Measurements from ENCODE around the gene CENPX. TPM values are rescaled to one million over a fixed set of nuclear protein-coding genes. Genes with fewer than 3 reads are reported as not detected.

The CENPX gene
- total and polyA plus RNA-seq, 2 of the 13 experiments (the other 11 are each of a cell fraction or from before 2014, with no cell fraction given), result 92.7 to 170 TPM

DNA sequence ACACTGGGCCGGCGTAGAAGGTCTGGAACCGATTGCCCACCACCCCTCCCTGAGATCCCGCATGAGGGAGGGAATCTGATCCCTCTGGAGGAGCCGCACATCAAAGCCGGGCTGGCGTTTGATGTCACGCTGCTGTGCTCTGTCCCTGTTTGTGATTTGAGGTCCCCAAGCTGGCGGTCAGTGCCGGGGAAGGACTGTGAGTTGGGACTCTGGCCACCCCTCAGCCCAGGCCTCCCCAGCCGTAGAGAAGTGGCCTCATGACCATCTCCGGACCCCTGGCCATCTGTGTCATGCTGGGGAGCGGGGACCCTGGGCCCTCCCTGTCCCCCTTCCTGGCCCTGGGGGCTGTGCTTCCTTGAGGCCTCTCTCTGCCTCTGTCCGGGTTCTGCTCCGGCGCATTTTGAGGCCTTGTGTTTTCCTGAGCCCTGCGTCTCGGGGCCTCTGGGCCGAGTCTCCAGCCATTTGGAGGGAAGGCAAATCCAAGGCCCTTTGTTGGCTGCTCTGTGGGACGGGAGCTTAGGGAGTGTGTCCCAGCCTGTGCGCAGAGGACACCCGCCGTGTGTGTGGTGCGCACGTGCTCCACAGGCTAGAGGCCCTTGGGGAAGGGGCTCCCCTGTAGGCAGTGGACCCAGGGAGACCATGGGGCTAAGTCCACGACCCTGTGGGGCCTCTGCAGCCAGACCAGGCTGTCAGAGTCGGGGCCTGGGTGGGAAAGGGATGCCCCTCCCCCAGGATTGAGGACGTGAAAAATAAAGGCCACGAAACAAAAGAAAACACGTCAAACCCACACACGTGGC is 30.2 kb downstream of the CENPX start (continued):
- TF ChIP-seq TBP (CRISPR knock-in tag; IDR thresholded peaks at IDR 0.05) (peak; percentile 65; the same call in 1 of the 2 replicates), HMGA1 (CRISPR knock-in tag; conservative IDR thresholded peaks at IDR 0.05) (no peak), POLR2AphosphoS5 (IDR thresholded peaks at IDR 0.05; ENCODE audit: low read depth, low read length) (peak; percentile 35; the same call in 1 of the 2 replicates), HNRNPUL1 (IDR thresholded peaks at IDR 0.05; ENCODE audit: low read depth, low read length) (no peak), GPN1 (CRISPR knock-in tag; IDR thresholded peaks at IDR 0.05; ENCODE audit: borderline replicate concordance) (no peak), ZSCAN9 (CRISPR knock-in tag; IDR thresholded peaks at IDR 0.05; ENCODE audit: borderline replicate concordance) (peak; percentile 95), ZNF607 (CRISPR knock-in tag; IDR thresholded peaks at IDR 0.05; ENCODE audit: borderline replicate concordance) (peak; percentile 98), KDM3A (CRISPR knock-in tag; IDR thresholded peaks at IDR 0.05; ENCODE audit: low read depth) (peak; percentile 98), ZNF552 (CRISPR knock-in tag; IDR thresholded peaks at IDR 0.05; ENCODE audit: borderline replicate concordance) (peak; percentile 98), ZNF614 (CRISPR knock-in tag; IDR thresholded peaks at IDR 0.05; ENCODE audit: borderline replicate concordance) (peak; percentile 27; the same call in 1 of the 2 replicates), ZMYM2 (CRISPR knock-in tag; IDR thresholded peaks at IDR 0.05) (peak; percentile 97), HDAC1 (CRISPR knock-in tag; IDR thresholded peaks at IDR 0.05) (peak; percentile 97), ZSCAN29 (CRISPR knock-in tag; conservative IDR thresholded peaks at IDR 0.05) (peak; percentile 89; the same call in 1 of the 2 replicates)
- TF ChIP-seq, protein P1, sequence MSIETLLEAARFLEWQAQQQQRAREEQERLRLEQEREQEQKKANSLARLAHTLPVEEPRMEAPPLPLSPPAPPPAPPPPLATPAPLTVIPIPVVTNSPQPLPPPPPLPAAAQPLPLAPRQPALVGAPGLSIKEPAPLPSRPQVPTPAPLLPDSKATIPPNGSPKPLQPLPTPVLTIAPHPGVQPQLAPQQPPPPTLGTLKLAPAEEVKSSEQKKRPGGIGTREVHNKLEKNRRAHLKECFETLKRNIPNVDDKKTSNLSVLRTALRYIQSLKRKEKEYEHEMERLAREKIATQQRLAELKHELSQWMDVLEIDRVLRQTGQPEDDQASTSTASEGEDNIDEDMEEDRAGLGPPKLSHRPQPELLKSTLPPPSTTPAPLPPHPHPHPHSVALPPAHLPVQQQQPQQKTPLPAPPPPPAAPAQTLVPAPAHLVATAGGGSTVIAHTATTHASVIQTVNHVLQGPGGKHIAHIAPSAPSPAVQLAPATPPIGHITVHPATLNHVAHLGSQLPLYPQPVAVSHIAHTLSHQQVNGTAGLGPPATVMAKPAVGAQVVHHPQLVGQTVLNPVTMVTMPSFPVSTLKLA (IDR thresholded peaks at IDR 0.05), result peak; percentile 63
- TF ChIP-seq, protein P2, sequence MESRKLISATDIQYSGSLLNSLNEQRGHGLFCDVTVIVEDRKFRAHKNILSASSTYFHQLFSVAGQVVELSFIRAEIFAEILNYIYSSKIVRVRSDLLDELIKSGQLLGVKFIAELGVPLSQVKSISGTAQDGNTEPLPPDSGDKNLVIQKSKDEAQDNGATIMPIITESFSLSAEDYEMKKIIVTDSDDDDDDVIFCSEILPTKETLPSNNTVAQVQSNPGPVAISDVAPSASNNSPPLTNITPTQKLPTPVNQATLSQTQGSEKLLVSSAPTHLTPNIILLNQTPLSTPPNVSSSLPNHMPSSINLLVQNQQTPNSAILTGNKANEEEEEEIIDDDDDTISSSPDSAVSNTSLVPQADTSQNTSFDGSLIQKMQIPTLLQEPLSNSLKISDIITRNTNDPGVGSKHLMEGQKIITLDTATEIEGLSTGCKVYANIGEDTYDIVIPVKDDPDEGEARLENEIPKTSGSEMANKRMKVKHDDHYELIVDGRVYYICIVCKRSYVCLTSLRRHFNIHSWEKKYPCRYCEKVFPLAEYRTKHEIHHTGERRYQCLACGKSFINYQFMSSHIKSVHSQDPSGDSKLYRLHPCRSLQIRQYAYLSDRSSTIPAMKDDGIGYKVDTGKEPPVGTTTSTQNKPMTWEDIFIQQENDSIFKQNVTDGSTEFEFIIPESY (CRISPR knock-in tag; IDR thresholded peaks at IDR 0.05), result peak; percentile 68
- TF ChIP-seq, protein P3, sequence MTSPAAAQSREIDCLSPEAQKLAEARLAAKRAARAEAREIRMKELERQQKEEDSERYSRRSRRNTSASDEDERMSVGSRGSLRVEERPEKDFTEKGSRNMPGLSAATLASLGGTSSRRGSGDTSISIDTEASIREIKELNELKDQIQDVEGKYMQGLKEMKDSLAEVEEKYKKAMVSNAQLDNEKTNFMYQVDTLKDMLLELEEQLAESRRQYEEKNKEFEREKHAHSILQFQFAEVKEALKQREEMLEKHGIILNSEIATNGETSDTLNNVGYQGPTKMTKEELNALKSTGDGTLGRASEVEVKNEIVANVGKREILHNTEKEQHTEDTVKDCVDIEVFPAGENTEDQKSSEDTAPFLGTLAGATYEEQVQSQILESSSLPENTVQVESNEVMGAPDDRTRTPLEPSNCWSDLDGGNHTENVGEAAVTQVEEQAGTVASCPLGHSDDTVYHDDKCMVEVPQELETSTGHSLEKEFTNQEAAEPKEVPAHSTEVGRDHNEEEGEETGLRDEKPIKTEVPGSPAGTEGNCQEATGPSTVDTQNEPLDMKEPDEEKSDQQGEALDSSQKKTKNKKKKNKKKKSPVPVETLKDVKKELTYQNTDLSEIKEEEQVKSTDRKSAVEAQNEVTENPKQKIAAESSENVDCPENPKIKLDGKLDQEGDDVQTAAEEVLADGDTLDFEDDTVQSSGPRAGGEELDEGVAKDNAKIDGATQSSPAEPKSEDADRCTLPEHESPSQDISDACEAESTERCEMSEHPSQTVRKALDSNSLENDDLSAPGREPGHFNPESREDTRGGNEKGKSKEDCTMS (CRISPR knock-in tag; conservative IDR thresholded peaks at IDR 0.05), result no peak; the same call in 1 of the 2 replicates
- TF ChIP-seq, protein P4, sequence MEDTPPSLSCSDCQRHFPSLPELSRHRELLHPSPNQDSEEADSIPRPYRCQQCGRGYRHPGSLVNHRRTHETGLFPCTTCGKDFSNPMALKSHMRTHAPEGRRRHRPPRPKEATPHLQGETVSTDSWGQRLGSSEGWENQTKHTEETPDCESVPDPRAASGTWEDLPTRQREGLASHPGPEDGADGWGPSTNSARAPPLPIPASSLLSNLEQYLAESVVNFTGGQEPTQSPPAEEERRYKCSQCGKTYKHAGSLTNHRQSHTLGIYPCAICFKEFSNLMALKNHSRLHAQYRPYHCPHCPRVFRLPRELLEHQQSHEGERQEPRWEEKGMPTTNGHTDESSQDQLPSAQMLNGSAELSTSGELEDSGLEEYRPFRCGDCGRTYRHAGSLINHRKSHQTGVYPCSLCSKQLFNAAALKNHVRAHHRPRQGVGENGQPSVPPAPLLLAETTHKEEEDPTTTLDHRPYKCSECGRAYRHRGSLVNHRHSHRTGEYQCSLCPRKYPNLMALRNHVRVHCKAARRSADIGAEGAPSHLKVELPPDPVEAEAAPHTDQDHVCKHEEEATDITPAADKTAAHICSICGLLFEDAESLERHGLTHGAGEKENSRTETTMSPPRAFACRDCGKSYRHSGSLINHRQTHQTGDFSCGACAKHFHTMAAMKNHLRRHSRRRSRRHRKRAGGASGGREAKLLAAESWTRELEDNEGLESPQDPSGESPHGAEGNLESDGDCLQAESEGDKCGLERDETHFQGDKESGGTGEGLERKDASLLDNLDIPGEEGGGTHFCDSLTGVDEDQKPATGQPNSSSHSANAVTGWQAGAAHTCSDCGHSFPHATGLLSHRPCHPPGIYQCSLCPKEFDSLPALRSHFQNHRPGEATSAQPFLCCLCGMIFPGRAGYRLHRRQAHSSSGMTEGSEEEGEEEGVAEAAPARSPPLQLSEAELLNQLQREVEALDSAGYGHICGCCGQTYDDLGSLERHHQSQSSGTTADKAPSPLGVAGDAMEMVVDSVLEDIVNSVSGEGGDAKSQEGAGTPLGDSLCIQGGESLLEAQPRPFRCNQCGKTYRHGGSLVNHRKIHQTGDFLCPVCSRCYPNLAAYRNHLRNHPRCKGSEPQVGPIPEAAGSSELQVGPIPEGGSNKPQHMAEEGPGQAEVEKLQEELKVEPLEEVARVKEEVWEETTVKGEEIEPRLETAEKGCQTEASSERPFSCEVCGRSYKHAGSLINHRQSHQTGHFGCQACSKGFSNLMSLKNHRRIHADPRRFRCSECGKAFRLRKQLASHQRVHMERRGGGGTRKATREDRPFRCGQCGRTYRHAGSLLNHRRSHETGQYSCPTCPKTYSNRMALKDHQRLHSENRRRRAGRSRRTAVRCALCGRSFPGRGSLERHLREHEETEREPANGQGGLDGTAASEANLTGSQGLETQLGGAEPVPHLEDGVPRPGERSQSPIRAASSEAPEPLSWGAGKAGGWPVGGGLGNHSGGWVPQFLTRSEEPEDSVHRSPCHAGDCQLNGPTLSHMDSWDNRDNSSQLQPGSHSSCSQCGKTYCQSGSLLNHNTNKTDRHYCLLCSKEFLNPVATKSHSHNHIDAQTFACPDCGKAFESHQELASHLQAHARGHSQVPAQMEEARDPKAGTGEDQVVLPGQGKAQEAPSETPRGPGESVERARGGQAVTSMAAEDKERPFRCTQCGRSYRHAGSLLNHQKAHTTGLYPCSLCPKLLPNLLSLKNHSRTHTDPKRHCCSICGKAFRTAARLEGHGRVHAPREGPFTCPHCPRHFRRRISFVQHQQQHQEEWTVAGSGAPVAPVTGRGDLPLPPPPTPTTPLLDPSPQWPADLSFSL (CRISPR knock-in tag; IDR thresholded peaks at IDR 0.05), result no peak

Data from HepG2 (cell line).